ENCODE measurements around the gene KTN1. TPM values are rescaled to one million over a fixed set of nuclear protein-coding genes. Genes with fewer than 3 reads are reported as not detected.

Gene KTN1
- total RNA-seq, 1 donor from 2014 or later, result 80.7 TPM

- no peak for ATAC-seq
Measured at GRCh38 chr14:55721353-55721752, 141.3 kb downstream of the KTN1 start.

- ATAC-seq, result no peak
Measured at GRCh38 chr14:55722054-55722453, 142.0 kb downstream of the KTN1 start.

- no peak for ATAC-seq
Measured at GRCh38 chr14:55724736-55725135, 144.7 kb downstream of the KTN1 start.

- no peak for ATAC-seq
Measured at GRCh38 chr14:55730592-55731310, 150.7 kb downstream of the KTN1 start.

- no peak for ATAC-seq
Measured at GRCh38 chr14:55731311-55731872, 151.4 kb downstream of the KTN1 start.

- no peak for ATAC-seq
Measured at GRCh38 chr14:55731881-55732498, 152.0 kb downstream of the KTN1 start.

- no peak for ATAC-seq
Measured at GRCh38 chr14:55733599-55733998, 153.6 kb downstream of the KTN1 start.

Other genes with a start within 250 kb of the KTN1 start
- gene ATG14, start 168.4 kb upstream of the KTN1 start, total RNA-seq, result 5.3 TPM
- not detected for gene TBPL2, start 139.6 kb upstream of the KTN1 start, total RNA-seq

Data from esophagus mucosa (tissue), 1 donor.